NCI-H2107 treated with DMSO at 0.1 percent for 48 hours (cell line): ENCODE data around the gene SYNE1.
A peak's percentile ranks its signal among the peaks of the same experiment; 100 is the strongest.
"Not testable (repeated sequence)": the region's sequence is repeated elsewhere in the genome, so short reads cannot be mapped to it uniquely, and the experiment has no call there.

Source experiments
- DNase-seq: peaks from one replicate; lab custom pipeline; 2025; ENCODE audit not compliant: unreplicated experiment; lab: John Stamatoyannopoulos, UW

The SYNE1 gene

DNA sequence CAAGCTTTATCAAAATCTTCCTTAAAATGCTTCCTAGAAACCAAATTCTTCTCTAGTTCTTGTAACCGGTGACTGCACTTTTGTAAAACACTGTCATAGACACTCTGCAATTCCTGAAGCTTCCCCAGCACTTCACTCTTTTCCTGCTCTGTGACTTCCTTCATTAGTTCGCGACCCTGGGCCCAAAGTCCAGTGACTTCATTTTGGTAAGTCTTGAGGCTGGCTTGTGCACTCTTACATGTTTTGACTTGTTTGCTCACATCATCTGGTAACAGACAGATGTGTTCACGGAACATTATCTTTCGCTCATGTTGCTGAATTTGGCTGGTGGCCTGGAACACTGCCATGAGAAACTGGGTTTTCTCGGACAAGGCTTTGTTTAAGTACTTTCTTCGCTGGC lies 306.2 kb downstream of the SYNE1 start:
- DNase-seq, result no peak

DNA sequence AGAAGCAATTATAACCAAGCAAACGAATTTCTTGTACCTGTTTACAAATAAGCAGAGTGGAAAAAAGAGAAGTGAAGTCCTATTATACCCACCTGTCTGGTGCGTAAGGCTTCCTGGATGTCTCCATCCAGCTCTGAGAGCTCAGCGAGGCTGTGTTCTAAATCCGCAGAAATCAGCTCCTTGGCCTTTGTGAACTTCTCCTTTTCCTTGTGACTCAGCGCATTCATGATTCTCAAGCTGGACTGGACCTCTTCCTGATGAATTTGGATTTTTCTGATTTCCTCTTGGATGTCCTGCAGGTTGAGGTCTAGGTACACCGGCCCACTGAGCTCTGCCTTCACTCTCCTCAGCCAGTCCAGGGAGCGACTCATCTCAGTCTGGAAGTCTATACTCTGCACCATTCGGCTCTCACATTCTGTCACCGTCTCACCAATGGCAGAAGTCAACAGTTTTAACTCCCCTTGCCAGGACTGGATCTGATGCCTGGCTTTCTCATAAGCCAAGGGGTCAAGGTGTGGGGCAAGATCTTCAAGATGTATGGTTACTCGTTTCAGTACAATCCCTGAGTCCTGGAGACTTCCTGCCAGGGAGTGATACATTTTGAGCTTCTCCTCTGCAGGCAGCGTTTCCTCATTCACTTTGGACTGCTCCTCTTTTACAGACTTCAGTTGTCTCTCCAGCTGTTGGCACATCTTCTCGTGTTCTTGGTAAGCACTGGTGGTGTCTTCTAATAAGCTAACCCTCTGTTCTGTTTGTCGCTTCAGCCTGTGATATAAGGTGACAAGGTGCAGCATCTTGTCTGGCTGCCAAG lies 307.3 kb downstream of the SYNE1 start:
- DNase-seq, result no peak

DNA sequence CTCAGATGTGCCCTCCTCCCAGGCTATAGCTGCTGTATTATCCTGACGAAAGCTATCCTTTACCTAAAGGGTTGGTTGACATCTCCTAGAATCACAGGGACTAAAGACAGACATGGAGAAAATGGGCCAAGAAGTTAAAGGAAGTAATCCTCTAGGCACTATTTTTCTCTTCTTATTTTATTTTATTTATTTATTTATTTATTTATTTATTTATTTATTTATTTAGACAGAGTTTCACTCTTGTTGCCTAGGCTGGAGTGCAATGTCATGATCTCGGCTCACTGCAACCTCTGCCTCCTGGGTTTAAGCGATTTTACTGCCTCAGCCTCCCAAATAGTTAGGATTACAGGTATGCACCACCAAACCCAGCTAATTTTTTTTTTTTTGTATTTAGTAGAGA lies 309.0 kb downstream of the SYNE1 start:
- DNase-seq, result not testable (repeated sequence)

DNA sequence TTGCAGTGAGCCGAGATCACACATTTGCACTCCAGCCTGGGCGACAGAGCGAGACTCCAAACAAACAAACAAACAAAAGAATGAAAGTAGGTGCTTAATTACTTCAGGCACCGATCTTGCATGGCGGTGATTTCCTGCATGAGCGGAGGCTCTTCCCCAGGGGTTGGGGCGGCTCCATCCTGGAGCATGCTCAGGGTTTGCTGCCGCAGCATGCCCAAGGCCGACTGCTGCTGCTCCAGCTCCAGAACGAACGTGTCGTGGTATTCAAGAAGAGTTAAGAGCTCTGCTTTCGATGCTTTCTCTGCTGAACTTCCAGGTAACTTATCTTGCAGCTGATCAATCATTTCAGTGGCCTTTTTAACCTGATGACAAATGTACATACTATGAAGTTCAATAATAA lies 313.8 kb downstream of the SYNE1 start:
- no peak for DNase-seq

DNA sequence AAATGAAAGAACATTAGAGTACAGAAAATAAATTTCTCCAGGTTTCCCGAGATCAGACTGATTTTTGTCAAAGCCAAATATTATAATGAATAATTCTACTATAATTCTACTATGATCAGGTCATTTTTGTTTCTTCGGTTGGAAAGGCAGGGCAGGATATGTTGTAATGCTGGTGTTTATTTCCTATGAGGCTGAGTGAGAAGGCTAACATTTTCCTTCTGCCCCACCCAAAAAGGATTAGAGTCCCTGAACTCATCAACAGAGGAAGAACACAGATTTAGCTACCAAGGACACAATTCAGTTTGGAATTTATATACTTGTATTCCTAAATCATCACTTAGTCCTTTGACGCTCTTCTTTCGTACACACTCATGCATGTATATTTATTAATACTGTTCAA lies 318.9 kb downstream of the SYNE1 start:
- no peak for DNase-seq

DNA sequence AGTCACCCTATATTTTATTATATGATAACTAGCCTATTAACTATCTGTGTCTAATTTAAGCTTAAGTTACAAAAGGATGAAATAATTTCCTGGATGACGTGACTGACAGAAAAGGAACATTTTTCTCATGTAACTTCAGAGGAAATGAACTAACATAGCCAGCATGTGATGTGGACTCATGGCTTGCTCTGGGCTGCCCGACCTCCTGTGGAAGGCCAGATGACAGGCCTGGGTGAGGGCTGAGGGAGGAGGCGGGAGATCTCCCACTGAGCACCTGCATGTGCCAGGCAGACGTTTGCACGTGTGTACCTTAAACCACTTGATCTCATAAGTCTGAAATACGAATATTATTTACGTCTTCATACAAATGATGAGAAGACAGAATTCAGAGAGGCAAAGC lies 321.1 kb downstream of the SYNE1 start:
- no peak for DNase-seq

DNA sequence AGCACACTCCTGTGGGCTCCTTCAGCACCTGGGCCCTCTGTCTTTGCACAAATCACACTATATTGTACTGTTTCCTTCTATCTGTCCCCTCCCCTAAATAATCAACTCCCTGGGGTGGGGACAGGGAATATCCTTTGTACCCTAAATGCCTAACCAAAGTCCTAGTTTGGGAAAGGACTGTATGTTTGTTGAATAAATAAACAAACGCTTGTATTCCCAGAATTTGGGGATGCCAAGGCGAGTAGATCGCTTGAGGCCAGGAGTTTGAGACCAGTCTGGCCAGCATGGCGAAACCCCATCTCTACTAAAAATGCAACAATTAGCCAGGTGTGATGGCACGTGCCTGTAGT lies 322.7 kb downstream of the SYNE1 start:
- no peak for DNase-seq

DNA sequence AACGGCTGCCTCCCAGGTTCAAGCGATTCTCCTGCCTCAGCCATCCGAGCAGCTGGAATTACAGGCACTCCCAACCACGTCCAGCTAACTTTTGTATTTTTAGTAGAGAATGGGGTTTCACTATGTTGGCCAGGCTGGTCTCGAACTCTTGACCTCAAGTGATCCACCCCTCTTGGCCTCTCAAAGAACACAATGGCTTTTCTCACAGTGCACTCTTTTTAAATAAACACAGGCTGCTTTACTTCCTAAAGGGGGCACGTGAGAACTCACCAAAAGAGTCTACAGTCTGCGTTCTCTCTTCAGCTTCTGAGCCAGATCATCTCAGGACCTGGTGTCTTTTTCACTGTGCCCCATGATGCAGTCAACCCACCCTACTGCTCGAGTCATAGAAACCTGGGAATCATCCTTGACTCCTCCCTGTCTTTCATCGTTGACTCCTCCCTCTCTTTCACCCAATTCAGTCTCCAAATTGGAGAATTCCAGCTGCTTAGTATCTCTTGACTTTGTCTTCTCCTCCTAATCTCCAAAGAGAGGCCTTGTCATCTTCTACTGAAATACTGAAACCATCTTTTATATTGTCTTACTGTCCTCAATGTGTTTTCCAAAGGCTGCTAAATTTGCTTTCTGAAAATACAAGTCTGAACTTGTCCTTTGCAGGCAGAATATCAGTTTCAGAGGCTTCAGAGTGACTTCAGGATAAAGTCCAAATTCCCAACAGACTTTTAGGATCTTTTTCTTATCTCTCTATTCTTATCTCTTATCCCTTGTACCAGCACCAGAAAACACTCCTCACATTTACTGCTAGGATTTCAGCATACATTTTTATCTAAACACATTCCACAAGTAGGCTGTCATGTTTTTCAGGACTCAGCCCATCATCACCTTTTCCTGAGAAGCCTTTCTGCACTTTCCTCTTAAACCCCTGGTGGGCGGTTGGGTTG lies 323.4 kb downstream of the SYNE1 start:
- DNase-seq, result no peak

DNA sequence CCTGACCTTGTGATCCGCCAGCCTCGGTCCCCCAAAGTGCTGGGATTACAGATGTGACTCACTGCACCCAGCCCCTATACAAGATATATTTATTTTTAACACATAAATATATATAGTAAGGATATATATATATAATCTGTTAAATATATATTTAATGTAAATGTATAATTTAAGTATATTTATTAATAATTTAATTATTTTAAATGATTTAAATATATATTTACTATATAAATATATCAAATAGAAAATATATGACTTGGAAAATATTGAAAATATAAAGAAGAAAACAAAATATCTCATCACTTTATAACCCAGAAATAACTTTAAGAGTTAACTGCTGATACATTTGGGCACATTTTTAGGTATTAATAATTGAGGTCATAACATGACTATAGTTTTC lies 324.7 kb downstream of the SYNE1 start:
- DNase-seq, result no peak

DNA sequence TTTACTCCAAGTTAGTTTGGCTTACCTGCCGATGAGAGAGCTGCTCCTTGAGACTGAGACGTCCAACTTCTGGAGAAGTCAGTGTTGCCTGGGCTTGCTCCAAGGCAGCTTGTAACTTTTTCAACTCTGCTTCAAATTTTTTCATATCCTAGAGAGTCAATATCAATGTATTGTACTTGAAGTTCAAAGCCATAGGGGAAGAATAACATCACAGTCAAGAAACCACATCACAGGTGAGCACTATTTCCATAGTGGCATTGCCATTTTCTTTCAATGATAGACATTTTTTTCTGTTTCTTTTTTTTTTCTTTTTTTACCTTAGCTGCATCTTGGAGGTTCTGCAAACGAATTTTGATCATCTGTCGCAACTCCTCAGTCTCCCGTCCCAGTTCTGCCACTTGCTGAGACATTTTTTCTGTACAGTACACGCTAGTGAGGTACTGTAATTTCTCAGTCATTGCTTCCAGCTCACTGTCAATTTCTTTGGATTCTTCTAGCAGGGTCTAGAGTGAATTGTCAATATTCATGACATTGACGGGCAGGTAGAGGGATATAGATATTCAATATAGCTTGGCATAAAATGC lies 326.7 kb downstream of the SYNE1 start:
- DNase-seq, result no peak

DNA sequence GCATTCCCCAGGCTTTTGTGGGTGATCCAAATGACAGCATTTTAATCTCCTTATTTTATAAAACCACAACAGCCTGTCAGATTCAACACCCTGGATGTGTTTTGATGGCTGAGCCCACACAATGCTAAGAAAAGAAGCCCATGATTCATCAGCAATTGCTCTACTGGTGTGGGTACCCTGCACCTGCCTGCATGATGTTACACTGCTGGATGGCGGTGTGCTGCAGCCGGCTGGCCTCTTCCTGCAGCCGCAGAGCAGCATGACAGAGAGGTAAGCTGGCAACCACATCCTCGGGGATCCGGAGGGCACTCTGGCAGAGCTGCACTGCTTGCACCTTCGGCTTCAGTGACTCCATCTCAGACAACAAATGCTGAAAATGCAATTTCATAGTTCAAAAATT lies 327.5 kb downstream of the SYNE1 start:
- peak; percentile 40 for DNase-seq

DNA sequence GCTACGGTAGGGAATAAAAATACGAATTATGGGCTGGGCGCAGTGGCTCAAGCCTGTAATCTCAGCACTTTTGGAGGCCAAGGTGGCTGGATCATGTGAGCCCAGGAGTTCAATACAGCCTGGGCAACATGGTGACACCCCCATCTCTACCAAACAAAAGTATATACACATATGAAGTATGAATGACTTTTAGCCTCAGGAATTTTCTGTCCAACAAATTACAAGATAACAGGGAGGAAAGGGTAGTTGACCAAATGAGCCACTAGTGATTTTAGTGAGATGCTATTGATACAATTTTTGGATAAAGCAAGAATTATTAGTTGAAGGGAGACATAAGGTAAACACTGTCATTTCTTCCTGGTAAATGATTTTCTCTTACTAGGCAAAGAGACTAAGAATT lies 328.2 kb downstream of the SYNE1 start:
- no peak for DNase-seq

DNA sequence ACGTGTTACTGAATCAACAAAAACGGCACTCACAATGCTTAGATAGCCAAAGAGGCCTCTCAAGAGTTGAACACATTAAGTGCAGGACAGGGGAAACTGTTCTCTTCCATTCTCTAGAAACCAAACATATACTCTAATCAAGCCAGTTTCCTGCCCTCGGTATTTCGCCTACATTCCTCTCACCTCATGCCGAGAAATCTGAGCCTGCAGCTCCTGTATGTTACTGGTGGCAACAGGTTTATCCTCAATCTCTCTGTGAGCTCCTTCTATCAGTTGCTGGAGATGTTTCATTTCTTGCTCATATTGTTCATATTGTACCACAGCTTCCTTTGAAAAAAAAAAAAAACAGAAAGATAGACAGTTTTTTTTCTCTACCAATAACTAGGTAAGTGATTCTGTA lies 328.9 kb downstream of the SYNE1 start:
- no peak for DNase-seq

DNA sequence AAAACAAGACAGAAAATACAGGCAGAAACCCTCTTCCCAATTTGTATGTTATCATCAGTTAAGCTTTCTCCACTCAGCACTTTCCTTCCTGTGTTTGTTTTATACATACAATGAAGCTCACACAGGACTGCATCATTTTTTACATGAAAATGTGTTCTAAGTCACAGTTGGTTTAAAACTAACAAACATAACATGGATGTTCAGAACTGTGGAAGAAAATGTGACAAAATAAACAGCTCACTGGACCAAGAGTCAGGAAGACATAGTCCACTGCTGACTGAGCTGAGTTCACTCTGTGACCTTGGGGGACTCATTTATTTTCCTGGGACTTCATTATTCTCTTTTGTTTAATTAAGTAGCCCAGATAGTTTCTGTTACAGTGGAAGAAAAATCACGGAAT lies 331.5 kb downstream of the SYNE1 start:
- no peak for DNase-seq

DNA sequence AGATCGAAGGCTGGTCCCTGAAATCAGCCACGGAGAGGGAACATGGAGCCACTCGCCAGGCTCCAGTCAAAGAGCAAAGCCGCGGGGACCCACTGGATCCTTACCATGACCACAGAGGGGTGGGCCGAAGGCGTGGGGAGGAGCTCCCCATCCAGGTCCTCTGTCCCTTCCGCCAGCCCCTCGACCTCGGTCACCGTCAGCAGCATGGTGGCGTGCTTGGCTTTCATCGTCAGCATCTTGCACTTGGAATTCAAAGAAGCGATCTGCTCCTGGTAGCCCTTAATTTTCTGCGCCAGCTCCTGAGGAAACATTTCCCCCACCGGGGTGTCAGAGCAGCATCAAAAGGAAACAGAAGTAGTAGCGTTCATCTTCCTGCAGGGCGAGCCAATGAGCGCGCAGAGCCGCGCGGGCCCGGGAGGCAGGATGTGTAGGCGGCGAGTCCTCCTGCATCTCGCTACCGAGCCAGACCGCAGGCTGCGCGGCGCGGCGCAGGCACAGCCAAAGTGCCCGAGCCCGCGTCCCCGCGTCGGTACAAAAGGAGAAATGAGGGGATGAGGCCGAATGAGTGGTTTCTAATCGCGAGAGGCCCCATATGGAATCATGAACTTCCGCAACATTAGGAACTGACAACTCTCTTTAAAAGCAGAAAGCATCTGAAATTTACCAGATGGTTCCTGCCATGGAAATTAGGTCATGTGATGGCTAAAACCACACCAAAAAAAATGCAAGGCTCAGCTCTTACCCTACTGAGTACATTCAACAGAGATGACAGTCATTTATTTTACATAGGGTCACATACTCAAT lies 335.2 kb downstream of the SYNE1 start:
- peak; percentile 60 for DNase-seq

DNA sequence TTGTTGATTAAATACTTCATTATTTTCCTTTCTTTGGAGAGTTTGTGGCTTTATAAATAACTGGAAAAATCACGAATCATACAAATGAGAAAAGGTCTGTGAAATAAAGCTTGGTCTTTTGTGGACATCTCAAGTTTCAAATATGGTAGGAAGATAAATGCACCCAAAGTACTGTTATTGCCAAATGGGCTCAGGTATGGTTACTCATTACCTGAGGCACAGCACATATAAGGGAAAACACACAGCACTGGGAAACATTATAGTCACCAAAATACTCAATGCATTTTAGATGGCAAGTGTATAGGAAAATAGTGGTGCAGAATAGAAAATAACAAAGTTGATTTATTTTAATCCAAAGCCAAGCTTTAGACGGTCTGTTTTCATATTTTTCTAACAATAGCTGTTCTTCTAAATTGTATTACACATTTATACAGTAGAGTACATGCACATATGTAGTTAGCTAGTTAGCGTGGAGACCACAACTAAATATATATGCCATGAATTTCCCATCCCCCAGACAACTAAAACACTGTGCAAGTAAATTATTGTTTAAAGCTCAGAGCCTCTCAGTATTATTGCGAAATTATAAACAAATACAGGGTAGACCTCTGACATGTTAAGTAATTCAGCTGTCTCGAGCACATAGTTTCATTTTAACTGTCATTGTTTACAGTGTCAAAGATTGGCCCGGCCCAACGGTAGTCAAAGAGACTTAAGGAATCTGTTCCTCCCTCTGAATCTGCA lies 336.0 kb downstream of the SYNE1 start:
- peak; percentile 31 for DNase-seq

DNA sequence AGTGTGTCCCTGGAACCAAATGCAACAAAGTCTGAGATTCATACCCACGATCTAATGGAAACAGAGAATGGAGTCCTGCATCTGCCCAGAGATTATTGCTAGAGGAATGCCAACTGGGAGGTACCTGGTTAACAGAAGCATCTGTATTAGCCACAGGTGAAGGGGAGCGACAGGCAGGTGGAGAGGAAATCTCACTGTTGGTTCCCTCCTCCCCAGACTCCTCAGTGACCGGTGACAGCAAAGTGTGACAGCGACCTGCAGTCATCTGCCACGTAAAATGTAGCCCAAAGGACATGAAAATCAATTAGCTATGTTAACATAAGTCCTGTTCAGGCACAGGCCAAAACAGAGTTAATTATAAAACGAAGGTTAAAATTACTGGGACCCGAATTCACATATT lies 336.6 kb downstream of the SYNE1 start:
- no peak for DNase-seq

DNA sequence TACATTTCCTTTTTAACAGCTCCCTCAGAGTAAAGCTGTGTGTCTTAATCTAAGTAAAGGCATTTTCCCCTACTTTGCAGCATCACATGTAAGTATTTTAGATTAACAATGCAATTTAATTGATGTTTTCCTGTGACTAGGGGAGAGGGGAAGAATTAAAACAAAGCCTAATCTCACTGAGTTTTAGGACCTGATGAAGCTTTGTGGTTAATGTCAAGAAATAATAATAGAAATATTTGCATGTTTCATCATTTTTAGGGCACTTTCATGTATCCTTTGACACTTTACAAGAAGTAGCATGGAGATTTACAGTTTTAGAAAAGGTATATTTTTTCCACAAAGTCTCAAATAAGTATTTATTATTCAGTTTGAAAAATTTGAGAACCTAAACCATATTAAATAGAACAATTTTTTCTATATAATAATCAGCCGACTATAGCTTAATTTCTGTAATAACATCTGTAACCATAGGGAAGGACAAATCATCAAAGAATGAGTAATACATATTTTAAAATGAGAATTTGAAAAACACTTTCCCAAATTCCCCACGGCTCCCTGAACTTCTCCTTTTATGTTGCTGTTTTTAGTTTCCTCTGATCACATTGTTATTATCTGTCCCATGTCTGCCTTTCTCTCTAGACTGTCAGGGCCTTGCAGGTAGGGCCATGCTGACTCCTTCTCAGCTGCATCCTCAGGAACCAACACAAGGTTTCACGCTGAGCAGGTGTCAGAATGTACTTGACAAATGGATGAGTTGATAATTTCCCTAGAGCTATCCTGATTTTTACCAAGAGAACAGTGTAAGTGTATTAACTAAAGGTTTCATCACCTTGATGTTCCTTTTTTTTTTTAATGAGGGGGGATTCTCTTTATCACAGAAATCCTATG lies 338.1 kb downstream of the SYNE1 start:
- no peak for DNase-seq

DNA sequence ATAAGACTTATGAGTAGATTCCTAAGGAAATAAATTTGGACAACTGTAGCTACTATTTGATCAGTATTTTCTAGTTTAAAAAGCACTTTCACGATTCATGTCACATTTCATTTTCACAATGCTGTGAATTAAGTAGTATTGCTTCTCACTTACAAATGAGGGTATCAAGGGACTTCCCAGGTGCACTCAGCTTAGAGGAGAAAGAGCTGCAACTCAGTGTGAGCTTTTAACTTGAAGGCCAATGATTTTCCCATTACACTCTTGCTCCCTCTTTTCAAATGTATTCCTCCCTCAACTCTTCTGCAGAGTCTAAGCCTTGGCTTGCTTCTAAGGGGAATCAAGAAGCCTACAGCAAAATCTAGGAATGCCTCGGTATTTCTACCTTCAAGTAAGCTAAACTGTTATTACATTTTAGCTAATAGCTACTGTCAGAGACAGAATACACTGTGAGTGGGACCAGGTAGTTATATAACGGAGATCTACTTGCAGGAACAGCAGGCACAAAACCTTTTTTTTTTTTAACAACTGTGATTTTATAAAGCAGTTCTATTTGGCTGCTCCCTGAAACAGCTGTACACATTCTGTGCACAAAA lies 339.0 kb downstream of the SYNE1 start:
- no peak for DNase-seq
